HG03039 (cell line): Measurements from ENCODE around the gene PODXL.
"Not testable (repeated sequence)": the region's sequence is repeated elsewhere in the genome, so short reads cannot be mapped to it uniquely, and the experiment has no call there.

Experiments used
- ATAC-seq: cut with Tn5 transposase; IDR thresholded peaks from one replicate; pipeline ENCODE4 v1.9.1; 2021; ENCODE audit warnings: mild to moderate bottlenecking, moderate library complexity; ENCODE audit not compliant: unreplicated experiment

PODXL gene

GRCh38 chr7:131497454-131497853, 59.0 kb downstream of the PODXL start:
- ATAC-seq, result no peak

GRCh38 chr7:131495669-131496498, 60.5 kb downstream of the PODXL start:
- ATAC-seq, result no peak

GRCh38 chr7:131494182-131494581, 62.2 kb downstream of the PODXL start:
- no peak for ATAC-seq

- no peak for ATAC-seq
These were observed 62.8 kb downstream of the PODXL start for GRCh38 chr7:131493581-131493980.

GRCh38 chr7:131493081-131493480, 63.3 kb downstream of the PODXL start:
- ATAC-seq, result no peak

GRCh38 chr7:131489881-131490280, 66.5 kb downstream of the PODXL start:
- ATAC-seq, result no peak

GRCh38 chr7:131489196-131489595, 67.2 kb downstream of the PODXL start:
- ATAC-seq, result no peak

GRCh38 chr7:131488361-131488760, 68.1 kb downstream of the PODXL start:
- ATAC-seq, result no peak

GRCh38 chr7:131487217-131487616, 69.2 kb downstream of the PODXL start:
- no peak for ATAC-seq

GRCh38 chr7:131486346-131486745, 70.1 kb downstream of the PODXL start:
- ATAC-seq, result no peak

GRCh38 chr7:131483586-131483985, 72.8 kb downstream of the PODXL start:
- ATAC-seq, result no peak

GRCh38 chr7:131482800-131483199, 73.6 kb downstream of the PODXL start:
- no peak for ATAC-seq

GRCh38 chr7:131480384-131481315, 75.8 kb downstream of the PODXL start:
- no peak for ATAC-seq

GRCh38 chr7:131476740-131477139, 79.7 kb downstream of the PODXL start:
- ATAC-seq, result no peak

GRCh38 chr7:131471250-131472004, 85.0 kb downstream of the PODXL start:
- no peak for ATAC-seq

- ATAC-seq, result no peak
These were observed 88.6 kb downstream of the PODXL start for GRCh38 chr7:131467788-131468187.

GRCh38 chr7:131466735-131467365, 89.6 kb downstream of the PODXL start:
- ATAC-seq, result no peak

GRCh38 chr7:131462715-131463114, 93.7 kb downstream of the PODXL start:
- not testable (repeated sequence) for ATAC-seq

- no peak for ATAC-seq
These were observed 94.4 kb downstream of the PODXL start for GRCh38 chr7:131462059-131462458.

- ATAC-seq, result no peak
These were observed 97.2 kb downstream of the PODXL start for GRCh38 chr7:131459256-131459655.

GRCh38 chr7:131456338-131456737, 100.1 kb downstream of the PODXL start:
- ATAC-seq, result no peak
